HG03175 (cell line): ENCODE data around the gene PCDHGB5.
"Not testable (repeated sequence)": the region's sequence is repeated elsewhere in the genome, so short reads cannot be mapped to it uniquely, and the experiment has no call there.

Source experiments
- ATAC-seq: cut with Tn5 transposase; IDR thresholded peaks from one replicate; pipeline ENCODE4 v1.9.1; 2021; ENCODE audit warnings: mild to moderate bottlenecking, moderate library complexity; ENCODE audit not compliant: unreplicated experiment

PCDHGB5 gene

DNA sequence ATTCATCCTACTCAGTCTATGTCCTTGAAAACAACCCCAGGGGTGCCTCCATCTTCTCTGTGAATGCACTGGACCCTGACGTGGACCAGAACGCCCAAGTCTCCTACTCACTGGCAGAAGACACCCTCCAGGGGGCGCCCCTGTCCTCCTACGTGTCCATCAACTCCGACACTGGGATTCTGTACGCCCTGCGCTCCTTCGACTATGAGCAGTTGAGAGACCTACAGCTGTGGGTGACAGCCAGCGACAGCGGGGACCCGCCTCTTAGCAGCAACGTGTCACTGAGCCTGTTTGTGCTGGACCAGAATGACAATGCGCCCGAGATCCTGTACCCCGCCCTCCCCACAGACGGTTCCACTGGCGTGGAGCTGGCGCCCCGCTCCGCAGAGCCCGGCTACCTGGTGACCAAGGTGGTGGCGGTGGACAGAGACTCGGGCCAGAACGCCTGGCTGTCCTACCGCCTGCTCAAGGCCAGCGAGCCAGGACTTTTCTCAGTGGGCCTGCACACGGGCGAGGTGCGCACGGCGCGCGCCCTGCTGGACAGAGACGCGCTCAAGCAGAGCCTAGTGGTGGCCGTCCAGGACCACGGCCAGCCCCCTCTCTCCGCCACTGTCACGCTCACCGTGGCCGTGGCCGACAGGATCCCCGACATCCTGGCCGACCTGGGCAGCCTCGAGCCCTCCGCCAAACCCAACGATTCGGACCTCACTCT, 22.1 kb upstream of the PCDHGB5 start:
- ATAC-seq: not testable (repeated sequence)

DNA sequence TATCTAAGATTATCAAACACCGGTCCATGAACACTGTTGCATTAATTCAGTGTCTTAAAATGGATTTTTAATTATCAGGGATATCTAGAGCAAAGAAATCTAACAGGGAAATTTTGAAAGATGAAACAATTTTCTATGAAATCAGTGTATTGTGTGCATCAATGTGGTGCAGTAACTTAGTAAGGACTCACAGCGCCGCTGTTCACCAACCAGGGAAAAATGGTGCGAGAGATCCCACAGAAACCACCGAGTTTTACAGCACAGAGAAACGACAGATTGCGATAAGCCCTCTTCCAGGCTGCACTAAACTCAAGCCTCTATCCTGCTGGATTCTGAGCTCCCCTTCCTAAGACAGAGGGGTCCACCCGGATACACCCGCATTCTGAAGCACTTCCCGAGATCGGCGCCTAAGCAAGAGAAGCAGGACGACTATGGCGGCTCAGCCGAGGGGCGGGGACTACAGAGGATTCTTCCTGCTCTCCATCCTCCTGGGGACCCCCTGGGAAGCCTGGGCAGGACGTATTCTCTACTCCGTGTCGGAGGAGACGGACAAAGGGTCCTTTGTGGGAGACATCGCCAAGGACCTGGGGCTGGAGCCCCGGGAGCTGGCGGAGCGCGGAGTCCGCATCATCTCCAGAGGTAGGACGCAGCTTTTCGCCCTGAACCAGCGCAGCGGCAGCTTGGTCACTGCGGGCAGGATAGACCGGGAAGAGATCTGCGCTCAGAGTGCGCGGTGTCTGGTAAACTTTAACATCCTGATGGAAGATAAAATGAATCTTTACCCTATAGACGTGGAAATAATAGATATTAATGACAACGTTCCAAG, 15.1 kb upstream of the PCDHGB5 start, which contains the start of gene PCDHGA7:
Gene PCDHGA7 (plus strand): TSS at position 274 of the 826 bp plus-strand sequence. CDS start 158 bp downstream, at position 432.
- no peak for ATAC-seq

- ATAC-seq: no peak
These were observed 14.4 kb upstream of the PCDHGB5 start for GRCh38 chr5:141383345-141383744.

GRCh38 chr5:141384471-141385267, 13.1 kb upstream of the PCDHGB5 start:
- ATAC-seq: no peak

GRCh38 chr5:141387557-141388311, 10.0 kb upstream of the PCDHGB5 start, which contains the start of gene PCDHGB4:
Gene PCDHGB4, plus strand, starts transcription at chr5:141387698. Its CDS starts 187 bp downstream, at chr5:141387885.
- peak; percentile 75 for ATAC-seq

GRCh38 chr5:141388661-141389060, 9.1 kb upstream of the PCDHGB5 start:
- no peak for ATAC-seq

GRCh38 chr5:141389153-141390042, 8.3 kb upstream of the PCDHGB5 start:
- no peak for ATAC-seq

- ATAC-seq: no peak
These were observed 5.1 kb upstream of the PCDHGB5 start, which contains the start of gene PCDHGA8 for GRCh38 chr5:141392429-141393198. Gene PCDHGA8, plus strand, starts transcription at chr5:141392633. Its CDS starts 181 bp downstream, at chr5:141392814.

DNA sequence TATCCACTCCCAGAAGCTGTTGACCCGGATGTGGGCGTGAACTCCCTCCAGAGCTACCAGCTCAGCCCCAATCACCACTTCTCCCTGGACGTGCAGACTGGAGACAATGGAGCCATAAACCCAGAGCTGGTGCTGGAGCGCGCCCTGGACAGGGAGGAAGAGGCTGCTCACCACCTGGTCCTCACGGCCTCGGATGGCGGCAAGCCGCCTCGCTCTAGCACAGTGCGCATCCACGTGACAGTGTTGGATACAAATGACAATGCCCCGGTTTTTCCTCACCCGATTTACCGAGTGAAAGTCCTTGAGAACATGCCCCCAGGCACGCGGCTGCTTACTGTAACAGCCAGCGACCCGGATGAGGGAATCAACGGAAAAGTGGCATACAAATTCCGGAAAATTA, 4.5 kb upstream of the PCDHGB5 start:
- no peak for ATAC-seq

DNA sequence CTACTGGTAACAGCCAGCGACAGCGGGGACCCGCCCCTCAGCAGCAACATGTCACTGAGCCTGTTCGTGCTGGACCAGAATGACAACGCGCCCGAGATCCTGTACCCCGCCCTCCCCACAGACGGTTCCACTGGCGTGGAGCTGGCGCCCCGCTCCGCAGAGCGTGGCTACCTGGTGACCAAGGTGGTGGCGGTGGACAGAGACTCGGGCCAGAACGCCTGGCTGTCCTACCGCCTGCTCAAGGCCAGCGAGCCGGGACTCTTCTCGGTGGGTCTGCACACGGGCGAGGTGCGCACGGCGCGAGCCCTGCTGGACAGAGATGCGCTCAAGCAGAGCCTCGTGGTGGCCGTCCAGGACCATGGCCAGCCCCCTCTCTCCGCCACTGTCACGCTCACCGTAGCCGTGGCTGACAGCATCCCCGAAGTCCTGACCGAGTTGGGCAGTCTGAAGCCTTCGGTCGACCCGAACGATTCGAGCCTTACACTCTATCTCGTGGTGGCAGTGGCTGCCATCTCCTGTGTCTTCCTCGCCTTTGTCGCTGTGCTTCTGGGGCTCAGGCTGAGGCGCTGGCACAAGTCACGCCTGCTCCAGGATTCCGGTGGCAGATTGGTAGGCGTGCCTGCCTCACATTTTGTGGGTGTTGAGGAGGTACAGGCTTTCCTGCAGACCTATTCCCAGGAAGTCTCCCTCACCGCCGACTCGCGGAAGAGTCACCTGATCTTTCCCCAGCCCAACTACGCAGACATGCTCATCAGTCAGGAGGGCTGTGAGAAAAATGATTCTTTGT, 3.2 kb upstream of the PCDHGB5 start:
- ATAC-seq: not testable (repeated sequence)

DNA sequence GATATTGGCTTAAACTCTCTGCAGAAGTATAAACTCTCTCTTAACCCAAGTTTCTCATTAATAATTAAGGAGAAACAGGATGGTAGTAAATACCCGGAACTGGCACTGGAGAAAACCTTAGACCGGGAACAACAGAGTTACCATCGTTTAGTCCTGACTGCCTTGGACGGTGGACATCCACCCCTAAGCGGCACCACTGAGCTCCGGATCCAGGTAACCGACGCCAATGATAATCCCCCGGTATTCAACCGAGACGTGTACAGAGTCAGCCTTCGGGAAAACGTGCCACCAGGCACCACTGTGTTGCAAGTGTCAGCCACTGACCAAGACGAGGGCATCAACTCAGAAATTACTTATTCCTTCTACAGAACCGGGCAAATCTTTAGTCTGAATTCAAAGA, 861 bp downstream of the PCDHGB5 start:
- no peak for ATAC-seq

DNA sequence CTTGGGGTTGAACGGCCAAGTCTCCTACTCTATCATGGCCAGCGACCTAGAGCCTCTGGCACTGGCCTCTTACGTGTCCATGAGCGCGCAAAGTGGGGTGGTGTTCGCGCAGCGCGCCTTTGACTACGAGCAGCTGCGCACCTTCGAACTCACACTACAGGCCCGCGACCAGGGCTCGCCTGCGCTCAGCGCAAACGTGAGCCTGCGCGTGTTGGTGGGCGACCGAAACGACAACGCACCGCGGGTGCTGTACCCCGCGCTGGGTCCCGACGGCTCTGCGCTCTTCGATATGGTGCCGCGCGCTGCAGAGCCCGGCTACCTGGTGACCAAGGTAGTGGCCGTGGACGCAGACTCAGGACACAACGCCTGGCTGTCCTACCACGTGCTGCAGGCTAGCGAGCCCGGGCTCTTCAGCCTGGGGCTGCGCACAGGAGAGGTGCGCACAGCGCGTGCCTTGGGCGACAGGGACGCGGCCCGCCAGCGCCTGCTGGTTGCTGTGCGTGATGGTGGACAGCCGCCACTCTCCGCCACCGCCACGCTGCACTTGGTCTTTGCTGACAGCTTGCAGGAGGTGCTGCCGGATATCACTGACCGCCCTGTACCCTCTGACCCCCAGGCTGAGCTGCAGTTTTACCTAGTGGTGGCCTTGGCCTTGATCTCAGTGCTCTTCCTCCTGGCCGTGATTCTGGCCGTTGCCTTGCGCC, 2.0 kb downstream of the PCDHGB5 start:
- no peak for ATAC-seq

DNA sequence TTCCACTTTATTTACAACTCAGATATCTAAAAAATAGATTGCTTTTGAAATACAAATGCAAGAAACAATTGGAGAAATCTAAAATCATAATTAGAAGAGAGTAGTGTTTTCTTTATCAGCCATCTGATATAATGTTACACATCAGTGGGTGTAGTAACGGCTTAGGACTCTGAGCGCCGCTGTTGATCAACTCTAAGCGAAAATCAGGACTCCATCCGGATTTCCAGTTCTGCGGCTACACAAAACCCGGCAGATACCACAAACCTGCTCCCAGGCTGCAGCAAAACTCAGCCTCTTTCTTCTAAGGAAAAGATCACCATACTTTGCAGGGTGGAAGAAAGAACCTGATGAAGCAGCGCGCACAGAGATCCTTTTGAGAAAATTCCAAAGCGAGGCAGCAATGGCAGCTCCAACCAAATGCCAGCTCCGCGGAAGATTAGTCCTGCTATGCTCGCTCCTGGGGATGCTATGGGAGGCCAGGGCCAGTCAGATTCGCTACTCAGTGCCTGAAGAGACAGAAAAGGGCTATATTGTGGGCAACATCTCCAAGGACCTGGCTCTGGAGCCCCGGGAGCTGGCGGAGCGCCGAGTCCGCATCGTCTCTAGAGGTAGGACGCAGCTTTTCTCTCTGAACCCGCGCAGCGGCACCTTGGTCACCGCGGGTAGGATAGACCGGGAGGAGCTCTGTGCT, 5.0 kb downstream of the PCDHGB5 start, which contains the start of gene PCDHGA9:
Gene PCDHGA9 (plus strand): TSS at position 226 of the 691 bp plus-strand sequence. CDS start 175 bp downstream, at position 401.
- ATAC-seq: peak; percentile 47

DNA sequence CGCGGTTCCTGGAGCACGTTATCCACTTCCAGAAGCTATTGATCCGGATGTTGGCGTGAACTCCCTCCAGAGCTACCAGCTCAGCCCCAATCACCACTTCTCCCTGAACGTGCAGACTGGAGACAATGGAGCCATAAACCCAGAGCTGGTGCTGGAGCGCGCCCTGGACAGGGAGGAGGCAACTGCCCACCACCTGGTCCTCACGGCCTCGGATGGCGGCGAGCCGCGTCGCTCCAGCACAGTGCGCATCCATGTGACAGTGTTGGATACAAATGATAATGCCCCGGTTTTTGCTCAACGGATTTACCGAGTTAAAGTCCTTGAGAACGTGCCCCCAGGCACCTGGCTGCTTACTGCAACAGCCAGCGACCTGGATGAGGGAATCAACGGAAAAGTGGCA, 5.6 kb downstream of the PCDHGB5 start:
- ATAC-seq: no peak

GRCh38 chr5:141407790-141408505, 10.2 kb downstream of the PCDHGB5 start, which contains the start of gene PCDHGB6:
Gene PCDHGB6, plus strand, starts transcription at chr5:141408021. Its CDS starts 182 bp downstream, at chr5:141408203.
- ATAC-seq: not testable (repeated sequence)
